ENCODE data around the gene MYLK3.
A peak's percentile ranks its signal among the peaks of the same experiment; 100 is the strongest.

The MYLK3 gene

DNA sequence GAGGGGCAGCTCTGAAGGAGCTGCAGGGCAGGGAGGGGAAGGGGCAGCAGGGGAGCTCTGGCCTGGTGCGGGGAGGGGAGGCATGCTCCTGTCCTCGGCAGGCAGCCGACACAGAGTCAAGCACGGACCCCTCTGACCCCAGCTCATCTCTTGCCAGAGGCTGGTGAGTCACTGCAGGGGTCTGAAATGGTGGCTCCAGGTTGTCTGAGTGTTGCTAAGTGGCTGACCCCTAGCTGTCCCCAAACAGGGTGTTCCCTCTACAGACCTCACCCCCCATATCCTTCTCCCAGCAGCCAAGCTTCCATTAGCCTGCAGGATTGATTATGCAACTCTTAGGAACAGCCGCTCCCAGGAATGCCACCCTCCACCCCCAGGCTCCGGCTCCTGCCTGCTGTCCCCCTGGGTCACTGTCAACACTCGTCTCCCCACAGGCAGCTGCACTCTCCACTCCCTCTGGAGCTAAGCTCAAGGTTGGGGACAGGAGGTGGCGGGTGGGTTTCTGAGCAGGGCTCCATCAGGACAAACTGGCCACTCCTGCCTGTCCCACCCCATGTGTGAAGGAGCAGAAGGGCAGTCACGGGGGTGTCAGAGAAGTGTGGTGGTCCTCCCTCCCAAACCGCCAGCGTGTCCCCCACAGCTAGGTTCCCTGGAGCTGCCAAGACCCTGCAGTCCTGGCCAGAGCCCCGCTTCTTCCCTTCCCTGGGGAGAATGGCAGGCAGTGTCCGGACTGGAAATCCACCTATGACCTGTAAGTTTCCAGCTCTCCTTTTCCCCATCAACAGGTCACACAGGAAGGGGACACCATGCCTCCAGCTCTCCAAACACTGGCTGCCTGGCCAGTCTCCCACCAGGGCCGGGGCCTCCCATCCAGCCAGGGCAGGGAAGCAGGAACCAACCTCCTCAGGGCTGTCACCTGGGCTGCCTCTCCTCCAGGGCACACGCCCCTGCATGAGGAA, 1.0 kb downstream of the MYLK3 start:
- DNase-seq (ENCODE audit: low read depth), result no peak
- TF ChIP-seq, protein P1, sequence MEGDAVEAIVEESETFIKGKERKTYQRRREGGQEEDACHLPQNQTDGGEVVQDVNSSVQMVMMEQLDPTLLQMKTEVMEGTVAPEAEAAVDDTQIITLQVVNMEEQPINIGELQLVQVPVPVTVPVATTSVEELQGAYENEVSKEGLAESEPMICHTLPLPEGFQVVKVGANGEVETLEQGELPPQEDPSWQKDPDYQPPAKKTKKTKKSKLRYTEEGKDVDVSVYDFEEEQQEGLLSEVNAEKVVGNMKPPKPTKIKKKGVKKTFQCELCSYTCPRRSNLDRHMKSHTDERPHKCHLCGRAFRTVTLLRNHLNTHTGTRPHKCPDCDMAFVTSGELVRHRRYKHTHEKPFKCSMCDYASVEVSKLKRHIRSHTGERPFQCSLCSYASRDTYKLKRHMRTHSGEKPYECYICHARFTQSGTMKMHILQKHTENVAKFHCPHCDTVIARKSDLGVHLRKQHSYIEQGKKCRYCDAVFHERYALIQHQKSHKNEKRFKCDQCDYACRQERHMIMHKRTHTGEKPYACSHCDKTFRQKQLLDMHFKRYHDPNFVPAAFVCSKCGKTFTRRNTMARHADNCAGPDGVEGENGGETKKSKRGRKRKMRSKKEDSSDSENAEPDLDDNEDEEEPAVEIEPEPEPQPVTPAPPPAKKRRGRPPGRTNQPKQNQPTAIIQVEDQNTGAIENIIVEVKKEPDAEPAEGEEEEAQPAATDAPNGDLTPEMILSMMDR (IDR thresholded peaks at IDR 0.05; ENCODE audit: insufficient read depth, low read depth, low read length, missing control alignments), result no peak
- H3K4me3 ChIP-seq (ENCODE audit: low read depth, low read length), result no peak overlapping the region

DNA sequence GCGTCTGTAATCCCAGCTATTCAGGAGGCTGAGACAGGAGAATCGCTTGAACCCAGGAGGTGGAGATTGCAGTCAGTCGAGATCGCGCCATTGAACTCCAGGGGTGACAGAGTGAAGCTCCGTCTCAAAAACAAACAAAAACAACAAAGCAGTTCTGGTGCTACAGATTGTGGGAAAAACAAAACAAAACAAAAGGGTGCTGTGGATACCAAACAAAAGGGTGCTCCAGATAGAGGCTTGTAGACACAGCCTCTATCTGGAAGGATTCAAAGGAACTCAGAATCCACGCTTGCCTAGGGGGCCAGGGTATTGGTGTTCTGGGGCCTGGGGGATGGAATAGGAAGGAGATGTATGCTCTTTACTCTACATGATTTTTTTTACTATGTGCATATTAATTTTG, 2.5 kb downstream of the MYLK3 start:
- H3K4me3 ChIP-seq (ENCODE audit: low read depth, low read length), result no peak overlapping the region
- no peak for DNase-seq (ENCODE audit: low read depth)
- TF ChIP-seq, protein P1 (IDR thresholded peaks at IDR 0.05; ENCODE audit: insufficient read depth, low read depth, low read length, missing control alignments), result no peak

DNA sequence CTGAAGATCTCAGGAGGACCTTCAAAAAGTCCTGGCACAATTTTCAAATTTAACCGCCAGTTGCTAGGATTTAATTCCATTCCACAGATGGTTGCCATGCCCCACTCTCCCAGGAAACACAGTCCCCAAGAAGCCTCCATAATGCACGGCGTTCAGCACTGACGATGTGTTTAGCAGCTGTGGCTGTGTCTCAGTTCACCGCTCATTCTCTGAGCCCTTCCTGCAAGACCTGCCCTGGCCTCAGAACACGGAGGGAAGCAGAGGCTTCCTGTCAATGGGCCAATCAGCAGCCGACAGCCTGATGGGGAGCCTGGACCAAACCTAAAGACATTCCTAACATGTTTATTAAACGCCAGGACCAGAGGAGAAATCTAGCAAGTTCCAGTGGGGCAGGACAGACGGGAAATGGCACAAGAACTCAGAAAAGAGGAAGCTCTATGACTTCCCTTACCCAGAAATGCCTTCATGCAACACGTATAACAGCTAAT, 4.9 kb downstream of the MYLK3 start:
- no peak overlapping the region for H3K4me3 ChIP-seq (ENCODE audit: low read depth, low read length)

DNA sequence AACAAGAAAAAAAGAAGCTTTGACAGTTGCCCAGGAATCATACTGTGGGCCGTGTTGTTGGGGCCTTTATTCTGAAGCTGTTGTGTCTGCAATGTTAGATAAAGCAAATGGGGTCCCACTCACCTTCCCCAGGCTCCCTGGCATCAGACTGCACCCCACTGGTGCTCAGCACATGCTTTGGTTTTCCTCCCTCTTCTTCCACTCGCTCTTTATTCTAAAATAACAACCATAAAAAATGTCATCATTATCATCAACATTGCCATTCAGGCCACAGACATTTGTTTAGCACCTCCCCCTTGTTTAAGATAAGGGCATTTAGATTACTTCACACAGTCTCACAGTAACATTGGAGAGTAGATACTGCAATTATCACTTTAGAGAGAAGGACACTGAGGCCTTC, 8.2 kb downstream of the MYLK3 start:
- DNase-seq (ENCODE audit: low read depth), result no peak
- TF ChIP-seq, protein P1 (IDR thresholded peaks at IDR 0.05; ENCODE audit: insufficient read depth, low read depth, low read length, missing control alignments), result no peak
- H3K4me3 ChIP-seq (ENCODE audit: low read depth, low read length), result no peak overlapping the region

More for the DNA sequence above, 4.9 kb downstream of the MYLK3 start:
- peak; percentile 69 for DNase-seq (ENCODE audit: low read depth)
- TF ChIP-seq, protein P1 (IDR thresholded peaks at IDR 0.05; ENCODE audit: insufficient read depth, low read depth, low read length, missing control alignments), result no peak

DNA sequence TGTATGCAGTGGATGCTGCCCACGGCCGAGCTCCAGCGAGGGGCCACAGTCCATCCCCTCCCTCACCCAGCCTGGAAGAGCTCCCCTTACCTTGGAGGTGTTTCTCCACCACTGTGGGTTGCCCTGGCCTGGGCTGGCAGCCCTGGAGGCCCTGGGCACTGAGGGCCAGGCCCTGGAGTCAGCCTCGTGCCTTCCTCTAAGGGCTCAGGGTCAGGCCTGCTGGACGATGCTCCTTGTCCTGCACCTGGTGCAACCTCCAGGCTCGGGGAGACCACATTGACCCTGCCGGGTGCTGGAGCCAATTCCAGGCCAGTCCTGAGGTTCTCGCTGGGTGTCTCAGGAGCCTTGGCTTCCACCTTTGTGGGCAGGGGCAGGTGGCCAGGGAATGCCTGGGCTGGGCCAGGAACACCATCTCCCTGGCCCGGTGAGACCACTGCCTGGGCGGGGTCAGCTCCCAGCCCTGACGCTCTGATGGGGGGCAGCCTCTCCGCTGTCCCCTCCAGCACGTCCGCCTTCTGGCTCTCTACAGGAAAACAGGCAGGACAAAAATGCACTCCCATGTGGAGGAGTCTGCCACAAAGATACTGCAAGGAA, 10.4 kb downstream of the MYLK3 start:
- TF ChIP-seq, protein P1 (IDR thresholded peaks at IDR 0.05; ENCODE audit: insufficient read depth, low read depth, low read length, missing control alignments), result no peak
- DNase-seq (ENCODE audit: low read depth), result no peak

DNA sequence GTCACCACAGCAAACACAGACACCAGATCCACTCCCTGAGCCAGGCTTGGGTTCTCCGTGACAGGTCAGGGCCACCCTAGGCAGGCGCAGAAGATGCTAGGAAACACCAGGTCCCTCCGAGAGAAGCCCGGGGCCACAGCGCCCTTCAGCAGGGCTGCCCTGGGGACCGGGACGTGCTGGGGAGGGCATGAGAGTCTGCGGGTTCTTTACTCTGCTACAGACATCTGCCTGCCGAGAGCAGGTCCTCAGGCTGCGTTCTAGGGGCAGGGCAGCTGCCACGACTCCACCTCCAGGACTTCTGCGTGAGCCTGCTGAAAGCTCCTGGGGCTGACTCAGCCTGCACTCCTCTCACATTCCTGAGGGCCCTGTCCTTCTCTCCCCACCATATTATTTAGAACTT, 11.4 kb downstream of the MYLK3 start:
- no peak overlapping the region for H3K4me3 ChIP-seq (ENCODE audit: low read depth, low read length)
- TF ChIP-seq, protein P1 (IDR thresholded peaks at IDR 0.05; ENCODE audit: insufficient read depth, low read depth, low read length, missing control alignments), result no peak
- DNase-seq (ENCODE audit: low read depth), result no peak

More for the DNA sequence above, 10.4 kb downstream of the MYLK3 start:
- H3K4me3 ChIP-seq (ENCODE audit: low read depth, low read length), result no peak overlapping the region
